ENCODE data around the gene GTF2A2.

GTF2A2 gene

GRCh38 chr15:59614153-59614552 is 43.2 kb downstream of the GTF2A2 start:
- no peak for DNase-seq (ENCODE audit: low read depth in 1 of 2, low spot score in 1 of 2)
- in situ Hi-C loops (cut with HindIII; ENCODE audit: low pct_unique_long_range_greater_than_20kb, low sequenced_read_pairs): no loop called here
- no peak for TF ChIP-seq JUND (IDR thresholded peaks at IDR 0.05; ENCODE audit: low read depth)

- no peak for DNase-seq (ENCODE audit: low read depth in 1 of 2, low spot score in 1 of 2)
- in situ Hi-C loops (cut with HindIII; ENCODE audit: low pct_unique_long_range_greater_than_20kb, low sequenced_read_pairs): no loop called here
Observed at GRCh38 chr15:59611276-59612260, 45.7 kb downstream of the GTF2A2 start, which contains the start of gene GCNT3. GCNT3 (plus strand) TSS chr15:59611783; CDS start chr15:59618239, 6,456 bp downstream.

DNA sequence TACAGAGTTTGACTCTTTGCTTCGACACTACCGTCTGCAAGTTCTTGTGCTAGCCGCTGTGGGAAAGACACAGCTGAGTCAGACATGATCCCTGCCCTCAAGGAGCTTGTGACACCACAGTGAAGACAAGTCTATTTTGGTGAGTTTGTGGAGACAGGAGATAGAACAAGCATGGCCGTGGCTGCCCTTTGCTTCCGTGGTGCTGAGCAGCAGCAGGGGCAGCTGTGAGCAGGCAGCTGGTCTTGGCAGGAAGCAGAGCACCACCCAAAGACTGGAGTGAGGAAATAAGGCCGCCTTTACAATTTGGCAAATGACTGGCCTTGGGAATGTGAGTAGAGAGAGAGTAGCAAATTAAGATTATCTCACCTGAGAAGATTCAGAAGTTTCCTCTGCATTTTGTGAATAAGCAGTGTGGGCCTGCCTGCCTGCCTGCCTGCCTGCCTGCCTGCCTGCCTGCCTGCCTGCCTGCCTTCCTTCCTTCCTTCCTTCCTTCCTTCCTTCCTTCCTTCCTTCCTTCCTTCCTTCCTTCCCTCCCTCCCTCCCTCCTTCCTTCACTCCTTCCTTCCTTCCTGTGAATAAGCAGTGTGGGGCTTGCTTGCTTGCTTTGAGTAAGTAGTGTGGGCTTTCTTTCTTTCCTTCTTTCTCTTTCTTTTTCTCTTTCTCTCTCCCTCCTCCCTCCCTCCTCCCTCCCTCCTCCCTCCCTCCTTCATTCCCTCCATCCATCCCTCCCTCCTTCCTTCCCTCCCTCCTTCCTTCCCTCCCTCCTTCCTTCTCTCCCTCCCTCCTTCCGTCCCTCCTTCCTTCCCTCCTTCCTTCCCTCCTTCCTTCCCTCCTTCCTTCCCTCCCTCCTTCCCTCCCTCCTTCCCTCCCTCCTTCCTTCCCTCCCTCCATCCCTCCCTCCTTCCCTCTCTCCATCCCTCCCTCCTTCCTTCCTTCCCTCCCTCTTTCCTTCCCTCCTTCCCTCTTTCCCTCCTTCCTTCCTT is 47.3 kb downstream of the GTF2A2 start:
- in situ Hi-C loops (cut with HindIII; ENCODE audit: low pct_unique_long_range_greater_than_20kb, low sequenced_read_pairs): no loop called here
- no peak for TF ChIP-seq JUND (IDR thresholded peaks at IDR 0.05; ENCODE audit: low read depth)
- no peak for DNase-seq (ENCODE audit: low read depth in 1 of 2, low spot score in 1 of 2)

More at GRCh38 chr15:59611276-59612260, 45.7 kb downstream of the GTF2A2 start, which contains the start of gene GCNT3:
- no peak for TF ChIP-seq JUND (IDR thresholded peaks at IDR 0.05; ENCODE audit: low read depth)

- no peak for DNase-seq (ENCODE audit: low read depth in 1 of 2, low spot score in 1 of 2)
- in situ Hi-C loops (cut with HindIII; ENCODE audit: low pct_unique_long_range_greater_than_20kb, low sequenced_read_pairs): no loop called here
- TF ChIP-seq JUND (IDR thresholded peaks at IDR 0.05; ENCODE audit: low read depth): no peak
Observed at GRCh38 chr15:59605994-59606393, 51.3 kb downstream of the GTF2A2 start.

- DNase-seq (ENCODE audit: low read depth in 1 of 2, low spot score in 1 of 2): no peak
- in situ Hi-C loops (cut with HindIII; ENCODE audit: low pct_unique_long_range_greater_than_20kb, low sequenced_read_pairs): no loop called here
- TF ChIP-seq JUND (IDR thresholded peaks at IDR 0.05; ENCODE audit: low read depth): no peak
Observed at GRCh38 chr15:59598461-59598860, 58.9 kb downstream of the GTF2A2 start.

GRCh38 chr15:59596640-59597039 is 60.7 kb downstream of the GTF2A2 start:
- no peak for TF ChIP-seq JUND (IDR thresholded peaks at IDR 0.05; ENCODE audit: low read depth)
- DNase-seq (ENCODE audit: low read depth in 1 of 2, low spot score in 1 of 2): no peak
- in situ Hi-C loops (cut with HindIII; ENCODE audit: low pct_unique_long_range_greater_than_20kb, low sequenced_read_pairs): no loop called here

- no peak for TF ChIP-seq JUND (IDR thresholded peaks at IDR 0.05; ENCODE audit: low read depth)
- in situ Hi-C loops (cut with HindIII; ENCODE audit: low pct_unique_long_range_greater_than_20kb, low sequenced_read_pairs): no loop called here
- DNase-seq (ENCODE audit: low read depth in 1 of 2, low spot score in 1 of 2): no peak
Observed at GRCh38 chr15:59595434-59595915, 61.8 kb downstream of the GTF2A2 start.

DNA sequence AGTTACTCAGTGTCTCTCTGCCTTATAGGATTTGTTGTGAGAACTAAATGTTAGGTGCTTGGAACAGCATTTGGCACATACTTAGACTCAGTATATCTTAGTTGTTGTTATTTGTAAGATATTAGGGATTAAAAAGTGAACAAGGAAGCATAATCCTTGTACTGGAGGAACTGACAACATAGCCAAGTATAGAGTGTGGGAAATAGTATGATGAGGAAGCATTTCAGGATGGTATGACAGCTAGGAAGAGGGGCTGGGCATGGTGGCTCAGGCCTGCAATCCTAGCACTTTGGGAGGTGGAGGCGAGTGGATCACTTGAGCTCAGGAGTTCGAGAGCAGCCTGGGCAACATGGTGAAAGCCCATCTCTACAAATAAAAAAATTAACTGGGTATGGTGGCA is 62.3 kb downstream of the GTF2A2 start:
- no peak for TF ChIP-seq JUND (IDR thresholded peaks at IDR 0.05; ENCODE audit: low read depth)
- DNase-seq (ENCODE audit: low read depth in 1 of 2, low spot score in 1 of 2): no peak
- in situ Hi-C loops (cut with HindIII; ENCODE audit: low pct_unique_long_range_greater_than_20kb, low sequenced_read_pairs): no loop called here

DNA sequence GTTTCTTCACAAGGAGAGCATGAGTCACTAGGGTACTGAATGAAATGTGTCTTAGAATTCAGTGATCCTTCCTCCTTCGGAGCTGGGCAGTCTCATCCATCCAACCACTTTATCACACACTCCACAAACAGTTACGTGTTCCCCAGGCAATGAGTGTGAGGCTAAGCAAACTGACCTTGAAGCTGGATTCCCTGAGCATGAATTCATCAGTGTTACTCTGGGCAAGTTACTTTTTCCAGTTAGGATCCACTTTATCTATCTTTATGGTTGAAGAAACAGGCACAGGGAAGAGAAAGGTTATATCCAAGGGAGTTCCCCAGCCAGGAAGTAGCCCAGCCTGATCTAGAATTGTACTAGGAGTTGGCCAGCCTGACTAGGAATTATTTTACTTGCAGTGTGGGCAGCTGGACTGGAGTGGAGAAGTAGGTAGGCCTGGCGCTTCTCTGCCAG is 62.8 kb downstream of the GTF2A2 start:
- DNase-seq (ENCODE audit: low read depth in 1 of 2, low spot score in 1 of 2): peak in 1 of 2 experiments; percentile 51
- TF ChIP-seq JUND (IDR thresholded peaks at IDR 0.05; ENCODE audit: low read depth): no peak
- in situ Hi-C loops (cut with HindIII; ENCODE audit: low pct_unique_long_range_greater_than_20kb, low sequenced_read_pairs): no loop called here

- in situ Hi-C loops (cut with HindIII; ENCODE audit: low pct_unique_long_range_greater_than_20kb, low sequenced_read_pairs): no loop called here
- no peak for DNase-seq (ENCODE audit: low read depth in 1 of 2, low spot score in 1 of 2)
- TF ChIP-seq JUND (IDR thresholded peaks at IDR 0.05; ENCODE audit: low read depth): no peak
Observed at GRCh38 chr15:59591356-59591755, 66.0 kb downstream of the GTF2A2 start.

GRCh38 chr15:59590027-59590426 is 67.3 kb downstream of the GTF2A2 start:
- in situ Hi-C loops (cut with HindIII; ENCODE audit: low pct_unique_long_range_greater_than_20kb, low sequenced_read_pairs): no loop called here
- no peak for DNase-seq (ENCODE audit: low read depth in 1 of 2, low spot score in 1 of 2)
- no peak for TF ChIP-seq JUND (IDR thresholded peaks at IDR 0.05; ENCODE audit: low read depth)
